PFSK-1 (cell line): Measurements from ENCODE around the gene EBF4.

Experiments used
- TAF1 ChIP-seq: IDR thresholded peaks from 2 replicates; pipeline ENCODE4 v1.6.1; 2012; ENCODE audit warnings: low read length, control low read depth, borderline replicate concordance; ENCODE audit not compliant: insufficient read depth
- TF ChIP-seq, protein P1 (sequence below), 2 experiments: IDR thresholded peaks; 2 replicates each; pipeline versions ENCODE4 v1.6.1 to v1.8.0; 2011 to 2012; ENCODE audit warnings: low read depth in 2 of 2, low read length in 2 of 2, control low read depth in 1 of 2, inconsistent platforms in 1 of 2, mild to moderate bottlenecking in 1 of 2, moderate library complexity in 1 of 2; ENCODE audit not compliant: insufficient read depth in 1 of 2

DNA sequence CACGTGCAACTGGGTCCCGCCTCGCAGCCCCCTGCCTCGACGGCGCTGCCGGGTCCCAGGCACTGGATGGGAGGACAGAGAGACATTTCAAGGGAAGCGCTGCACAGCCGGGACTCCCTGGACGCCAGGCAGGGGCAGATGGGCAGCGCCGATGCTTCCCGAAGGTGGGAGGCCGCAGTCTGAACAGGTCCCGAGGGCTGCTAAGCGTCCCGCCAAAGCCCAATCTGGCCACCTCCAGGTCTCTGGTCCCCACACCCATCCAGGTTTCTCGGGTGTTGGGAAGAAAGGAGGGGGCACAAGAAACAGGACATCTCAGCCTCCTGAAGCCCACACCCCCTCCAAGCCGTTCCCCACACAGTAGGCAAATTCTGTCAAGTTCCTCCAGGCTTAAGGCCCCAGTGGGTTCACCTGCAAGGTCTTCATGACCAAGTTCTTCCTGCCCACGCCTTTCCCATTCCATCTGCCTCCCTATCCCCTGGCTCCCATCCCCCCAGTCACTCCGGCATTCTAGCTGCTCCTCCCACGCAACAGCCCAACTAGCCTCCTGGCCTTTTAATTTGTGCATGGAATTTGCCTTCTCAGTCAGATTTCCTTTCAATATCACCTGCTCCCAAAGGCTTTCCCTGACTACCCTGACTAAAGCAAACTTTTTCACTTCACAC, 113.2 kb downstream of the EBF4 start:
- TF ChIP-seq TAF1, result no peak
- TF ChIP-seq, protein P1, sequence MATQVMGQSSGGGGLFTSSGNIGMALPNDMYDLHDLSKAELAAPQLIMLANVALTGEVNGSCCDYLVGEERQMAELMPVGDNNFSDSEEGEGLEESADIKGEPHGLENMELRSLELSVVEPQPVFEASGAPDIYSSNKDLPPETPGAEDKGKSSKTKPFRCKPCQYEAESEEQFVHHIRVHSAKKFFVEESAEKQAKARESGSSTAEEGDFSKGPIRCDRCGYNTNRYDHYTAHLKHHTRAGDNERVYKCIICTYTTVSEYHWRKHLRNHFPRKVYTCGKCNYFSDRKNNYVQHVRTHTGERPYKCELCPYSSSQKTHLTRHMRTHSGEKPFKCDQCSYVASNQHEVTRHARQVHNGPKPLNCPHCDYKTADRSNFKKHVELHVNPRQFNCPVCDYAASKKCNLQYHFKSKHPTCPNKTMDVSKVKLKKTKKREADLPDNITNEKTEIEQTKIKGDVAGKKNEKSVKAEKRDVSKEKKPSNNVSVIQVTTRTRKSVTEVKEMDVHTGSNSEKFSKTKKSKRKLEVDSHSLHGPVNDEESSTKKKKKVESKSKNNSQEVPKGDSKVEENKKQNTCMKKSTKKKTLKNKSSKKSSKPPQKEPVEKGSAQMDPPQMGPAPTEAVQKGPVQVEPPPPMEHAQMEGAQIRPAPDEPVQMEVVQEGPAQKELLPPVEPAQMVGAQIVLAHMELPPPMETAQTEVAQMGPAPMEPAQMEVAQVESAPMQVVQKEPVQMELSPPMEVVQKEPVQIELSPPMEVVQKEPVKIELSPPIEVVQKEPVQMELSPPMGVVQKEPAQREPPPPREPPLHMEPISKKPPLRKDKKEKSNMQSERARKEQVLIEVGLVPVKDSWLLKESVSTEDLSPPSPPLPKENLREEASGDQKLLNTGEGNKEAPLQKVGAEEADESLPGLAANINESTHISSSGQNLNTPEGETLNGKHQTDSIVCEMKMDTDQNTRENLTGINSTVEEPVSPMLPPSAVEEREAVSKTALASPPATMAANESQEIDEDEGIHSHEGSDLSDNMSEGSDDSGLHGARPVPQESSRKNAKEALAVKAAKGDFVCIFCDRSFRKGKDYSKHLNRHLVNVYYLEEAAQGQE (IDR thresholded peaks at IDR 0.05; ENCODE audit: insufficient read depth in 1 of 2, low read depth in 2 of 2, low read length in 2 of 2), result no peak
